Osteoblast (primary cell): ENCODE data around the gene POU2F3. TPM values are rescaled to one million over a fixed set of nuclear protein-coding genes. Genes with fewer than 3 reads are reported as not detected.

Source experiments
- DNase-seq: peaks from one replicate; pipeline ENCODE4 v3.0.0; 2011; ENCODE audit warnings: low spot score, mixed read lengths; ENCODE audit not compliant: insufficient read length; ENCODE audit errors: missing footprints
- H2AFZ ChIP-seq: 2 replicates; pipeline ENCODE4 v1.6.0; 2011; ENCODE audit warnings: mild to moderate bottlenecking, low read length
- H3K27ac ChIP-seq: 2 replicates; pipeline ENCODE4 v1.5.1; 2011; ENCODE audit warnings: mild to moderate bottlenecking, low read depth, low read length, moderate library complexity
- H3K27me3 ChIP-seq: 2 replicates; pipeline ENCODE4 v1.6.0; 2012; ENCODE audit warnings: mild to moderate bottlenecking, control low read depth, inconsistent platforms, low read length, moderate library complexity; ENCODE audit not compliant: insufficient read depth
- H3K36me3 ChIP-seq: 2 replicates; pipeline ENCODE4 v1.5.1; 2011; ENCODE audit warnings: mild to moderate bottlenecking, low read length, control low read depth, moderate library complexity; ENCODE audit not compliant: insufficient read depth
- H3K4me1 ChIP-seq: 2 replicates; pipeline ENCODE4 v1.5.1; 2011; ENCODE audit warnings: mild to moderate bottlenecking, low read length, control low read depth, moderate library complexity; ENCODE audit not compliant: insufficient read depth
- H3K4me2 ChIP-seq: 2 replicates; pipeline ENCODE4 v1.6.0; 2011; ENCODE audit warnings: mild to moderate bottlenecking, low read length; ENCODE audit not compliant: insufficient read depth
- H3K4me3 ChIP-seq: fragments of 200-600 bp; sonication (generic); 3 replicates; pipeline ENCODE4 v1.5.1; 2012; ENCODE audit warnings: mild to moderate bottlenecking, low read length, inconsistent platforms; ENCODE audit not compliant: insufficient read depth
- H3K79me2 ChIP-seq: 2 replicates; pipeline ENCODE4 v1.6.0; 2012; ENCODE audit warnings: mild to moderate bottlenecking, low read length, control low read depth, inconsistent platforms; ENCODE audit not compliant: insufficient read depth
- H3K9me3 ChIP-seq: 2 replicates; pipeline ENCODE4 v1.5.1; 2011; ENCODE audit warnings: low read depth, low read length, control low read depth
- H4K20me1 ChIP-seq: 2 replicates; pipeline ENCODE4 v1.6.0; 2012; ENCODE audit warnings: mild to moderate bottlenecking, low read length, control low read depth; ENCODE audit not compliant: insufficient read depth
- CTCF ChIP-seq: IDR thresholded peaks from 2 replicates; pipeline ENCODE4 v1.5.1; 2011; ENCODE audit warnings: mild to moderate bottlenecking, low read depth, low read length, moderate library complexity; ENCODE audit errors: extremely low read depth
- total RNA-seq: library from RNA; depleted of rRNA; stranded (reverse); fragments of >200 nt; gene quantifications from 2 replicates; pipeline ENCODE4 v1.2.3, GENCODE V29; 2012

Gene POU2F3
- total RNA-seq, 1 donor, result under 0.01 TPM

- H3K9me3 ChIP-seq, result no peaks in the 10 kb centered on the region
- no peak for DNase-seq
- TF ChIP-seq CTCF, result no peak
- H3K36me3 ChIP-seq, result no peaks in the 10 kb centered on the region
- H2AFZ ChIP-seq, result no peak overlapping the region
- no peaks in the 10 kb centered on the region for H3K27me3 ChIP-seq
- peaks cover 16% of the 10 kb centered on the region for H3K79me2 ChIP-seq
- peaks cover 44% of the 10 kb centered on the region for H4K20me1 ChIP-seq
- no peak overlapping the region for H3K4me2 ChIP-seq
- H3K4me1 ChIP-seq, result peaks cover 11% of the 10 kb centered on the region
- no peak overlapping the region for H3K4me3 ChIP-seq
- no peak overlapping the region for H3K27ac ChIP-seq
These were observed 22.4 kb upstream of the POU2F3 start for GRCh38 chr11:120217526-120217925.

DNA sequence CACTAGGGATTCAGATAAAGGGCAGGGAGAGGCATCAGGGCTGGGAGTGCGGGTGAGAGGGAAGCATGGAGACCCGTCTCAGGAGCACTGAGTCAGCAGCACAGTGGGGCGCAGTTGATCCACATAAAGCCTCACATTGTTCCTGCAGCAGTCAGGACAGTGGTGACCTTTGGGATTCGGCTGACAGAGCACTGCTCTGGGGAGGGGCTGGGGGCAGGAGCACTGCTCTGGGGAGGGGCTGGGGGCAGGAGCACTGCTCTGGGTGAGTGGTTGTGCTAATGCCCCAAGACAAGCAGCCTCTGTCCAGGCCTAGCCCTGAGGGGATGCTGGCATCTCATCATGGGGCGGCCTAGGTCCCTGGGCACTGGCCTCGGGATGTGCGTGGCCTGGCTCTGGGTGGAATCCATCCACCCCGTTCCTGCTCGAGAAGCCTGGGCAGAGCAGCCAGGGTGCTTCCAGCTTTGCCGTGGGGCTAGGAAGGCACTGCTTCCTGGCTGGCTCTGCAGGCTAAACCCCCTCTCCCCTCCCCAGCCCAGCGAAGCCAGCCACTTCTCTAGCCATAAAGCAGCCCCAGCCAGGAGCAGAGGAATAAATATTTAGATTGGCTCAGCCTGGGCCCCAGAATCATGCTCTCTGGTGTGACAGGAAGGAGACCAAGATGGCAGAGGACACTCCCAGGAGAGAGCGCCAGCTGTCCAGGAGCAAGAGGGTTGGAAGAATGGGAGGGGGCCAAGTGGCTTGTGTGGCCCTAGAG lies 21.8 kb upstream of the POU2F3 start:
- no peaks in the 10 kb centered on the region for H3K27me3 ChIP-seq
- H3K27ac ChIP-seq, result no peak overlapping the region

DNA sequence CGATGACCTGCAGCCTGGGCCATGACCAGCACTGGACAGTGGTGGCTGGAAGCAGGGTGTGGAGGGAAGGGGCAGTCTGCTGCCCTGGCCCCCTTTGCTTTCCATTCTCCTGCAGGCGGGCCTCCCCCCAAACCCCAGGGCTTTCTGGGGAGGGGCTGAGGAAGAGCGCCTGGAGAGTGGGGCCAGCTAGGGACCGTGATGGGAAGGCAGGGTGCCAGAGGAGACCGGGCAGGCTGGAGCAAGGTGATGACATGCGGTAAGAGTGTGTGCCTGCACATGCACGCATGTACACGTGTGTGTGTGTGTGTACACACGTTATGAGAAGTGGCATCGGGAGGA lies 21.3 kb upstream of the POU2F3 start:
- Histone ChIP-seq H3K36me3 (no peaks in the 10 kb centered on the region), H3K27me3 (no peaks in the 10 kb centered on the region), H2AFZ (no peak overlapping the region), H3K27ac (no peak overlapping the region), H3K4me2 (no peak overlapping the region), H3K4me1 (peaks cover 9% of the 10 kb centered on the region), H3K9me3 (no peaks in the 10 kb centered on the region), H3K4me3 (no peak overlapping the region), H4K20me1 (peaks cover 40% of the 10 kb centered on the region), H3K79me2 (peaks cover 9% of the 10 kb centered on the region)
- TF ChIP-seq CTCF, result no peak
- no peak for DNase-seq

More for the DNA sequence above, 21.8 kb upstream of the POU2F3 start:
- Histone ChIP-seq H3K4me3 (no peak overlapping the region), H4K20me1 (peaks cover 41% of the 10 kb centered on the region), H3K36me3 (no peaks in the 10 kb centered on the region), H2AFZ (no peak overlapping the region), H3K79me2 (peaks cover 12% of the 10 kb centered on the region), H3K9me3 (no peaks in the 10 kb centered on the region), H3K4me2 (no peak overlapping the region), H3K4me1 (peaks cover 9% of the 10 kb centered on the region)
- DNase-seq, result no peak
- TF ChIP-seq CTCF, result no peak

- H3K27me3 ChIP-seq, result no peaks in the 10 kb centered on the region
- DNase-seq, result no peak
- H3K79me2 ChIP-seq, result peaks cover 6% of the 10 kb centered on the region
- H3K9me3 ChIP-seq, result no peaks in the 10 kb centered on the region
- no peak for TF ChIP-seq CTCF
- no peaks in the 10 kb centered on the region for H3K36me3 ChIP-seq
- H3K4me1 ChIP-seq, result peaks cover 9% of the 10 kb centered on the region
- no peak overlapping the region for H3K4me3 ChIP-seq
- H3K27ac ChIP-seq, result no peak overlapping the region
- H4K20me1 ChIP-seq, result peaks cover 41% of the 10 kb centered on the region
- no peak overlapping the region for H2AFZ ChIP-seq
- no peak overlapping the region for H3K4me2 ChIP-seq
These were observed 20.6 kb upstream of the POU2F3 start for GRCh38 chr11:120219232-120219937.
